AG04450 (cell line): ENCODE data around the gene CAMK2G. TPM values are rescaled to one million over a fixed set of nuclear protein-coding genes. Genes with fewer than 3 reads are reported as not detected.

Source experiments
- CTCF ChIA-PET: fragments of 300-600, 350-600 bp; formaldehyde crosslinking; extraction: SDS; loops from one replicate; lab custom pipeline; 2022; ENCODE audit warnings: antibody characterized with exemption, inconsistent platforms; lab: Charles Lee
- POLR2A ChIA-PET: fragments of 350-600 bp; formaldehyde crosslinking; extraction: SDS; loops from one replicate; lab custom pipeline; 2021; ENCODE audit warnings: antibody characterized with exemption, inconsistent platforms; lab: Yijun Ruan, JAX
- DNase-seq: peaks from one replicate; pipeline ENCODE4 v3.0.0-alpha.2; 2011; ENCODE audit warnings: low read depth, low spot score
- H3K27ac ChIP-seq: one replicate; pipeline ENCODE4 v1.5.1; 2012; ENCODE audit warnings: low read depth, low read length, control low read depth
- H3K27me3 ChIP-seq: one replicate; pipeline ENCODE4 v1.6.0; 2012; ENCODE audit warnings: low read length; ENCODE audit not compliant: control insufficient read depth, insufficient read depth
- H3K4me3 ChIP-seq: 2 replicates; pipeline ENCODE4 v1.5.1; 2011; ENCODE audit warnings: mild to moderate bottlenecking, low read depth, low read length, control low read depth
- H3K9me3 ChIP-seq: 2 replicates; pipeline ENCODE4 v1.5.1; 2012; ENCODE audit warnings: low read length; ENCODE audit not compliant: control insufficient read depth, insufficient read depth
- CTCF ChIP-seq: IDR thresholded peaks from 2 replicates; pipeline ENCODE4 v1.5.1; 2011; ENCODE audit warnings: low read depth, low read length, control low read depth, inconsistent platforms
- polyA plus RNA-seq: library from polyadenylated mRNA; depleted of rRNA; stranded (reverse); fragments of >200 nt; gene quantifications from 2 replicates; pipeline ENCODE4 v1.2.3, GENCODE V29; 2011

Gene CAMK2G
- polyA plus RNA-seq, 1 experiment, result 22.3 TPM

GRCh38 chr10:73824146-73824725 lies 50.1 kb downstream of the CAMK2G start:
- CTCF ChIA-PET, result no interaction called here
- DNase-seq, result no peak
- POLR2A ChIA-PET, result interaction anchor here (0.5 kb wide), 1 partner anchor 211 kb away, joined by 9 read pairs; no protein-coding TSS in a partner anchor

GRCh38 chr10:73823391-73823790 lies 51.0 kb downstream of the CAMK2G start:
- Histone ChIP-seq H3K4me3 (no peak overlapping the region), H3K27ac (no peak overlapping the region), H3K9me3 (no peaks in the 10 kb centered on the region), H3K27me3 (no peaks in the 10 kb centered on the region)
- CTCF ChIA-PET, result no interaction called here
- POLR2A ChIA-PET, result no interaction called here
- DNase-seq, result no peak
- no peak for TF ChIP-seq CTCF

More at GRCh38 chr10:73824146-73824725, 50.1 kb downstream of the CAMK2G start:
- Histone ChIP-seq H3K9me3 (no peaks in the 10 kb centered on the region), H3K27ac (no peak overlapping the region), H3K27me3 (no peaks in the 10 kb centered on the region), H3K4me3 (no peak overlapping the region)
- no peak for TF ChIP-seq CTCF

- POLR2A ChIA-PET, result no interaction called here
- no peak for TF ChIP-seq CTCF
- Histone ChIP-seq H3K27me3 (no peaks in the 10 kb centered on the region), H3K9me3 (no peaks in the 10 kb centered on the region; the same call in 1 of the 2 replicates), H3K4me3 (no peak overlapping the region), H3K27ac (no peak overlapping the region)
- CTCF ChIA-PET, result interaction anchor here (0.8 kb wide), 1 partner anchor 11 kb away, joined by 3 read pairs; no protein-coding TSS in a partner anchor
- no peak for DNase-seq
Measured at GRCh38 chr10:73819513-73820093, 54.8 kb downstream of the CAMK2G start.

GRCh38 chr10:73819081-73819480 lies 55.3 kb downstream of the CAMK2G start:
- POLR2A ChIA-PET, result no interaction called here
- CTCF ChIA-PET, result no interaction called here
- no peaks in the 10 kb centered on the region; the same call in 1 of the 2 replicates for H3K9me3 ChIP-seq
- DNase-seq, result no peak
- no peak overlapping the region for H3K4me3 ChIP-seq
- no peaks in the 10 kb centered on the region for H3K27me3 ChIP-seq
- no peak for TF ChIP-seq CTCF
- no peak overlapping the region for H3K27ac ChIP-seq

- ChIA-PET POLR2A (no interaction called here), CTCF (no interaction called here)
- Histone ChIP-seq H3K27me3 (no peaks in the 10 kb centered on the region), H3K4me3 (no peak overlapping the region), H3K27ac (no peak overlapping the region), H3K9me3 (no peaks in the 10 kb centered on the region; the same call in 1 of the 2 replicates)
- TF ChIP-seq CTCF, result no peak
- DNase-seq, result no peak
Measured at GRCh38 chr10:73818402-73818801, 56.0 kb downstream of the CAMK2G start.
